NCI-H1417 (cell line): Measurements from ENCODE around the gene FITM2.
"Not testable (repeated sequence)": the region's sequence is repeated elsewhere in the genome, so short reads cannot be mapped to it uniquely, and the experiment has no call there.

Experiments
- DNase-seq, 3 experiments: peaks; one replicate each; lab custom pipeline; 2025; lab: John Stamatoyannopoulos, UW

Gene FITM2

GRCh38 chr20:44331201-44331600 is 20.2 kb upstream of the FITM2 start:
- no peak for DNase-seq

DNA sequence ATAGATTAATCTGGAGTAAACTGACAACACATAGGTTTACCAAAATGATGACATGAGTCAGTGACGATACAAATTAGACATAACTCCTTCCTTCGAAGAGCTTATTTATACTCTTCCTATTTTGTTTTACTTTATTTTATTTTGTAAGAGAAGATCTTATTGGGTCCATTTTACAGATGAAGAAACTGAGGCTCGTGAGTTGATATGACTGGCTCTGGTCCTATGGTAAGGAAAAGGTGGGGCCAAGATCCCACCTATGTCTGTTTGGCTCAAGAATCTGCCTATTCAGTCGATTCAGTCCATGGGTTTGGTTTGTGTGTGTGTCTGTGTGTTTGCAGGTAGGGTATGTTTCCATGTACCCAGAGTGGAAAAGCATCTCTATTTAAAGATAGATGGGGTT is 17.4 kb upstream of the FITM2 start:
- no peak for DNase-seq

DNA sequence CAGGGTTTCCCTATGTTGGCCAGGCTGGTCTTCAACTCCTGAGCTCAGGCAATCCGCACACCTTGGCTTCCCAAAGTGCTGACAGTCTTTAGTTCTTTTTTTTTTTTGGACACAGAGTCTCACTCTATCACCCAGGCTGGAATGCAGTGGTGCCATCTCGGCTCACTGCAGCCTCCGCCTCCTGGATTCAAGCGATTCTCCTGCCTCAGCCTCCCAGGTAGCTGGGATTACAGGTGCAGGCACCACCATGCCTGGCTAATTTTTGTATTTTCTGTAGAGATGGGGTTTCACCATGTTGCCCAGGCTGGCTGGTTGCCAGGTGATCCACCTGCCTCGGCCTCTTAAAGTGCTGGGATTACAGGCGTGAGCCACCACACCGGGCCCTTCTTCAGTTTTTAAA is 16.7 kb upstream of the FITM2 start:
- DNase-seq: peak in 1 of 3 experiments; percentile 22

- no peak for DNase-seq
Observed at GRCh38 chr20:44326391-44327159, 15.6 kb upstream of the FITM2 start.

DNA sequence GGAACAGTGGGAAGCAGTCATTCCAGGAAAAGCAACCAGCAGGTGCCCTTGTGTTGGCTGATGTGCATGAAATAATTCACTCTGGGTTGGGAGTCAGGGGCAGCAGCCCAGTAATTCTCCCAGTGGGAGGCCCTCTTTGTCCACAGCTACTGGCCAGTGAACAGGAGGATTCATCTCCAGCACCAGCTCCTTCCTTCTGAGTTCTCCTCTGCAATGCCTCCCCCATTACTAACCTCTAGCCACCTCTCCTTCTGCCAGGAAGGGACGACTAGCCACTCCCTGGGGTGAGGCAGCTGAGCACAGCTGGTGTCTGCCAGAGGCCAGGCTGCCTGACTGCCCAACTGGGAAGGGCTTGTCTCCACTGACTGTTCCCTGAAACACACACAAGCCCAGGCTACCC is 13.3 kb upstream of the FITM2 start:
- peak in 2 of 3 experiments; percentile 43 to 72 for DNase-seq

DNA sequence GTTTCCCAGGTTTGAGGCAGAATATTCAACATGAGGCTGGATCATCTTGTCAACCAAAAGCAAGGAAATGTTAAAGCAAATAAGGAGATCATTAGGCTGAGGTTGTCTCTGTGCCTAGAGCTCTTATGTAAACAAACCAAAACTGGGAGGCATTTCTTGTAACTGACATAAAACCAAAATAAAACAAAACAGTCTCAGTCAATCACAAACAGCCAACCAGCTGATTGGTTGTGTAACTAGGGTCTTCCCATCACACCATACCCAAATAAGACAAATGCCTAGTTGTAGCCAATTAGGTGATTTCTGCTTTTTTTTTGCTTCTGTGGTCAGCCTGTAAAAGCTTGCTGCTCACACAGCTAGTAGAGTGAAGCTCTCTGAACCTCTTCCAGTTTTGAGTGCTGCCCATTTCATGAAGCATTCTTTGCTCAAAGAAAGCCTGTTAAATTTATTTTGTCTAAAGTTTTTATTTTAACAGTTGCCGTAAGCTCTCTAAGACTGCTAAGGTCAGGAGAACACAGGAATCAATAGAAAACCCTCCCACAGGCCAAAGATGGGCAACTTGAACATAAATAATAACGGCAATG is 8.9 kb upstream of the FITM2 start:
- no peak for DNase-seq

DNA sequence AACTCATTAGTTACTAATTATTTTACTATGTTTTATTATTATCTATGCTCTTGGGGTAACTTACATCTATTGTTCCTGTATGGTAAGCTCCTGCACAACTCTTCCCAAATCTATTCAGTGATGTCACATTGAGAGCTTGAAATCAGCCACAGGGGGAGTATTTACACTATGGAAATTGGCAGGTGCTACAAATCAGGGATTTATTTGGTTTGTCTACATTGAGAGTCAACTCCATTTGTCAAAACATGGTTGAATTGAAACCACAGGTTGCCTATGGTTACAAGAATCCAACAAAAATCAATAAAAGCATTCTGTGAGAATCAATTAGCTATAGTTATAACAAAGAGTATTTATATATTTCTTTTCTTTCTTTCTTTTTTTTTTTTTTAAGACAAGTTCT is 3.9 kb upstream of the FITM2 start:
- DNase-seq: peak in 1 of 3 experiments; percentile 9

DNA sequence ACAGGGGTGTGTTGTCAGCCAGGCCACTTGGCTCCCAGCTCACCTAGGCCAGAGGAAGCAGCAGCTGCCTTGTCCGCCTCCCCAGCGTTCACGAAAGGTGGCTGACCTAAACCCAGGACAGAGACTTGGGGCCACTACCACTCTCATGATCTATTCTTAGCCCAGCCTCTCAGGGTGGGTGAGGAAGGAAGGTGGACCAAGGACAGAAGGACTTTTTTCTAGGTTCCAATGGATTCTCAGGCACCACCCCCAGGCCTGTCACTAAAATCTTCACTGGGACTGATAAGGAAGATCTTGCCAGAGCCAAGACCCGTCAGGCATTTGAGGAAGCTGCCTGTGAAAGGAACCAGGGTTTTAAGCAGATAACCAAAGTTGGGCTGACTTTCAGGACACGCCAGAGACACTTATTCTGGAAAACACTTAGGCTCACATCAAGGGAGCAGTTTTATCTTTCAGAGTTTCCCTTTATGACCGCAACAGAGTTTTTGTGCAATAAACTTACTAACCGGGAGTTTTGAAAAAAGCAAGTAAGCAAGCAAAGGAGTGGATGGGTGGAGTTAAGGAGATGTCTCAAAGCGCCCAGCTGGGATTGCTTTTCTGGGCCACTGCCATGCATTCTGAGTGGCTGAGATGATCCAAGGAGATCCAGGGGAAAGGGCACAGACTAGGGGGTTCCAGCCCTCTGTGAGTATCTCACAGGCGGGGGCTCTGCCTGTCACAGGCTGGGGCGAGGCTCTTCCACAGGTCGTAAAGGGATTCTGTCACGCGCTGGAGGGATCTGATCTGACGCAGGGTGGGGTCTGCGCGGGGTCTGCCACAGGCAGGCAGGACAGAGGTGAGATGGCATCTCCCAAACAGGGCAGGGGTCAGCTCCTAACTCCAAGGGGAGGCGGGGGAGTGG is 989 bp downstream of the FITM2 start:
- DNase-seq: no peak

DNA sequence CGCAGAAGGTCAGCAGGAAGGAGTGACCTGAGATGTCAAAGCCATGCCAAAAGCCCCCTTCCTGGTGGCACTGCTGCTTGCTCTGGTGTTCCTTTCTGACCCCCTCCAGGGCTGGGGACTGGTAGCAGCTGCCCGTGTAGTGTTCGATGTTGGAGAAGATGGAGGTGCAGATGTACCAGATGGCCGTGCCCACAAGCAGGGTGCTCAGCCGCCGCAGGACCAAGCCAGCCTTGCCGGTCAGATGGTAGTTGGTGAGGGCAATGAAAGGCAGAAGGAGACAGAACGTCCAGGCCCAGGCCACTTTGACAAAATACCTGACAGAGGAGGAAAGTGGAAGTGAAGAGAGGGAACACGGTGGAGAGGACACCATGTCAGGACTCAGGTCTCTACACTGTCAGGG is 4.1 kb downstream of the FITM2 start:
- DNase-seq: no peak

DNA sequence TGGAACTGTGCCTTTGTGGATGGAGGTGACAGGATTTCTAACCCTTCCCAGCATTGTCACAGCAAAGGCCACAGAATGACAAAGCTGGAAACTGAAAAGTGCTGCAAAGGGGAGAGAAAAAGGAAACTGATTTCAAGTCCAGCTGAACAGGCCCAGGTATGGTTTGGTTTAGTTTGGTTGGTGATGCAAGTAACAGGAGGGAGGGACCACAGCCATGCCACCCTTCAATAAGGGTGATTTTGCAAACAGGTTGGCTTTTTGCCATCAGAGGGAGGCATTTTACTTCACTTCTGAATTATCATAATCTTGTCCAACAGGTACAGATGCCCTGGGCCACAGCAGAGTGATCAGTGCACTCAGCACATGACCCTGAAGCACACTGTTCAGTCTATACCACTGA is 6.6 kb downstream of the FITM2 start:
- DNase-seq: no peak

GRCh38 chr20:44302736-44303135 is 8.3 kb downstream of the FITM2 start:
- peak in 1 of 3 experiments; percentile 36 for DNase-seq

GRCh38 chr20:44302026-44302669 is 8.9 kb downstream of the FITM2 start:
- DNase-seq: peak in 2 of 3 experiments; percentile 41 to 51

DNA sequence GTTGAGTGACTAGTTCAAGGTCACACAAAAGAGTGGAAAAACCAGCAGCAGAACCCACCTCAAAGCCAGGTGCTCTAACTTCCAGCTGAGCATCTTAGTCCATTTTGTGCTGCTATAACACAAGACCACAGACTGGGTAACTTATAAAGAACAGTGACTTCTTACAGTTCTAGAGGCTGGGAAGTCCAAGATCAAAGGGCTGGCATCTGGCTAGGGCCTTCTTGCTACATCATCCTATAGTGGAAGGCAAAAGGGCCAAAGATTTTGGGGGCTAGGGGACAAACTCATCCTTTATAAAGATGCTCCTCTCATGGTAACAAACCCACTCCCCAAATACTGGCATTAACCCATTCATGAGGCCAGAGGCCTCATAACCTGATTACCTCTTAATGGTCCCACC is 9.7 kb downstream of the FITM2 start:
- DNase-seq: no peak

DNA sequence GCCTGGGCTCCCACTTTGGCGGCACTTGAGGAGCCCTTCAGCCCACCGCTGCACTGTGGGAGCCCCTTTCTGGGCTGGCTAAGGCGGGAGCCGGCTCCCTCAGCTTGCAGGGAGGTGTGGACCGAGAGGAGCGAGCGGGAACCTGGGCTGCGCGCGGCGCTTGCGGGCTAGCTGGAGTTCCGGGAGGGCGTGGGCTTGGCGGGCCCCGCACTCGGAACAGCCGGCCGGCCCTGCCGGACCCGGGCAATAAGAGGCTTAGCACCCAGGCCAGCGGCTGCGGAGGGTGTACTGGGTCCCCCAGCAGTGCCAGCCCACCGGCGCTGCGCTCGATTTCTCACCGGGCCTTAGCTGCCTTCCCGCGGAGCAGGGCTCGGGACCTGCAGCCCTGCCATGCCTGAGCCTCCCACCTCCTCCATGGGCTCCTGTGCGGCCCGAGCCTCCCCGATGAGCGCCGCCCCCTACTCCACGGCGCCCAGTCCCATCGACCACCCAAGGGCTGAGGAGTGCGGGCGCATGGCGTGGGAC is 11.9 kb downstream of the FITM2 start:
- DNase-seq: not testable (repeated sequence)

GRCh38 chr20:44297721-44298120 is 13.3 kb downstream of the FITM2 start:
- no peak for DNase-seq

- DNase-seq: peak; percentile 75 to 91 (median 90)
Observed at GRCh38 chr20:44296011-44296410, 15.0 kb downstream of the FITM2 start.

GRCh38 chr20:44291754-44292153 is 19.2 kb downstream of the FITM2 start:
- no peak for DNase-seq

DNA sequence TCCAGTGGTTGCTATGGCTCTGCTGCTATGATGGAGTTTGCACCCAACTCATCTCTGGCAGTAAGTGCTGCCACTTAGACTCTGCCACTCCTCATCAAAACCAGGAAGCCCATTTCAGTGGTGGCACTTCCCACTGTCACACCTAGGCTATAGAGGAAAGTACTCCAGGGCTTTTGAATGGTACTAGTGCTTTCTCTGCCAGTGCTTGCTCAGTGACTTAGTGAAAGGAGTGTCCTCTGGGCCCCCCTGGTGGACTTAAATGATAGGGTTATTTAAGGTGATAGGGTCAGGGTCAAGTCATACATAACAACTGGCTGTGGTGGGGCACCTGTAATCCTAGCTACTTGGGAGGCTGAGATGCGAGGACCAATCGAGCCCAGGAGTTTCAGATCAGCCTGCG is 22.8 kb downstream of the FITM2 start:
- no peak for DNase-seq

- no peak for DNase-seq
Observed at GRCh38 chr20:44287272-44288097, 23.5 kb downstream of the FITM2 start.

DNA sequence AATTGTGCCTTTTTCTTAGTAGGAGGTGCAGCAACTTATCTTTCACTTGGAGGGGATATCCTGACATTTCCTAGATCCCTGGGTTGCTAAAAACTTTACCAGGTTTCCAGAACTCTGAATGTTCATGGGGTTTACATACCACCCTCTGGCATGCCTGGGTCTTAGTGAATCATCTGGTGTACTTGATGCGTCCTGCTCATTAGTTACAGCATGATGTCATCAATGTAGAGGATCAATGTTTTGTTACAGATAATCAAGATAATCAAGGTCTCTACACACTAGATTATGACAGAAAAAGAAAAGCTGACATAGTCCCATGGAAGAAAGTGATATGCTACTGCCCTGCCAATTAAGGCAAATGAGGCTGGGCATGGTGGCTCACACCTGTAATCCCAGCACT is 27.0 kb downstream of the FITM2 start:
- DNase-seq: no peak

DNA sequence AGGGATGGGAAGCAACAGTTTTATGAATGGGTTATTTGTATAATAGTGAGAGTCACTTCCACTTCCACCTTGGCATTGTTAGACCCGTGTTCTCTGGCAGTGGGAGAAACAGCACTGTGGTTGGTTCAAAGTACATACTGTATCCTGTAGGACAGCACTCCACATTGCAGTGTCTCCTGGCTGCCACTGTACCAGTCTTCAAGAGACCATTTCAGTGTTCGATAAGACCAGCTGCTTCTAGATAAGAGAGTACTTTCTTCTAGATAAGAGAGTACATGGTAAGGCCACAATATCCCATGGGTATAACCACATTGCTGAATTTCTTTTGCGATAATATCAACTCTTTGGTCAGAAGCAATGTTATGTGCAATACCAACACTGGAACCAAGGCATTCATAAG is 28.8 kb downstream of the FITM2 start:
- no peak for DNase-seq
